ENCODE results near the gene CCR3. TPM values are rescaled to one million over a fixed set of nuclear protein-coding genes. Genes with fewer than 3 reads are reported as not detected.

Gene CCR3
- total RNA-seq, 1 donor from 2014 or later: not detected

Other genes with a start within 250 kb of the CCR3 start
- 129 TPM for gene FYCO1, start 246.6 kb upstream of the CCR3 start, total RNA-seq
- gene XCR1, start 215.0 kb upstream of the CCR3 start, total RNA-seq: not detected
- gene CCR1, start 34.1 kb upstream of the CCR3 start, total RNA-seq: 3.2 TPM
- gene CCR2, start 111.7 kb downstream of the CCR3 start, total RNA-seq: 1.3 TPM
- gene CCR5, start 128.5 kb downstream of the CCR3 start, total RNA-seq: 0.81 TPM
- 1.3 TPM for gene CCRL2, start 164.8 kb downstream of the CCR3 start, total RNA-seq
- 5.4 TPM for gene LTF, start 222.4 kb downstream of the CCR3 start, total RNA-seq

All from cardiac septum (tissue), 1 donor.